DMS153 (cell line): ENCODE data around the gene CSRNP2.
"Not testable (repeated sequence)": the region's sequence is repeated elsewhere in the genome, so short reads cannot be mapped to it uniquely, and the experiment has no call there.

Source experiments
- DNase-seq: peaks from one replicate; lab custom pipeline; 2025; lab: John Stamatoyannopoulos, UW

CSRNP2 gene

DNA sequence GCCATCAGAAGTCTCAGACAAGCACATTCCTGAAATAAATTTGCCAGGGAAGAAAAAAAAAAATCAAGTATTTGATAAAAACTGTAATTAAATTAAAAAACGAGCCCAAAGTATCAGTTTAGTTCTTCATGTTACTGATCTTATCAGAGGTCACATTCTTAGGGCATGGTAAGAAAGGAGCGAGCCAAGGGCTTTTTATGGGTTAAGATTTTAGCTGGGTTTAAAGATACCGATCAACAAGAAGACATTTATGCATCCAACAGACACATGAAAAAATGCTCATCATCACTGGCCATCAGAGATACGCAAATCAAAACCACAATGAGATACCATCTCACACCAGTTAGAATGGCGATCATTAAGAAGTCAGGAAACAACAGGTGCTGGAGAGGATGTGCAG lies 5.0 kb downstream of the CSRNP2 start:
- DNase-seq = not testable (repeated sequence)

DNA sequence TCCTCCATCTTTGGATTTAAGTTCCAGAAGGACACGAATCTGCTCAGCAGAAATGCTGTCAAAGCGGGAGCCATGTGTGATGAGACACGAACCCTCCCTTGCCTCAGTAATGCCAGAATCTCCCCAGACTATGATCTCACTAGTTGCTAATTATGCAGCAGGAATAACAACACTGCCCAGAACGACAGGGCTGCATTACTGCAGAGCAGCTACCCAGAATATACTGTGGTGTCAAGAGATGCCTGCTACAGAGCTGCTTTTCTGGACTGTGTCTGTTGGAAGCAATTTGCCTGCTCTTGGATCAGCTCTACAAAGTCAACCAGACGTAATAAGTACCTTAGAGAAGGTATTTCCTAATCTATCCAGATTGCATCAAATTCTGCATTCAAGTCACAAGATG lies 5.5 kb downstream of the CSRNP2 start:
- no peak for DNase-seq

GRCh38 chr12:51076236-51076930 lies 7.0 kb downstream of the CSRNP2 start:
- DNase-seq = no peak

DNA sequence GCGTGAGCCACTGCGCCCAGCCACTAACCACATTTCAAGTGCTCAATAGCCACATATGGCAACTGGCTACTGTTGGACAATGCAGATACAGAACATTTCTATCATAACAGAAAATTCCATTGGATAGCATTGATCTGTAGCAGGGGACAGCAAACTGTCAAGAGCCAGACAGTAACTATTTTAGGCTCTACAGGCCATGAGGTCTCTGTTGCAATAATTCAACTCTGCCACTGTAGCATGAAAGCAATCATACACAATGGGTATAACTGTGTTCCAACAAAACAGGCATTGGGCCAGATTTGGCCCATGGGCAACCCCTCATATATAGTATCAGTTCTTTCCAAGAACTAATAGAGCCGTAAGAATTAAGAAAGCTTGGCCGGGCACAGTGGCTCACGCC lies 8.0 kb downstream of the CSRNP2 start:
- no peak for DNase-seq

DNA sequence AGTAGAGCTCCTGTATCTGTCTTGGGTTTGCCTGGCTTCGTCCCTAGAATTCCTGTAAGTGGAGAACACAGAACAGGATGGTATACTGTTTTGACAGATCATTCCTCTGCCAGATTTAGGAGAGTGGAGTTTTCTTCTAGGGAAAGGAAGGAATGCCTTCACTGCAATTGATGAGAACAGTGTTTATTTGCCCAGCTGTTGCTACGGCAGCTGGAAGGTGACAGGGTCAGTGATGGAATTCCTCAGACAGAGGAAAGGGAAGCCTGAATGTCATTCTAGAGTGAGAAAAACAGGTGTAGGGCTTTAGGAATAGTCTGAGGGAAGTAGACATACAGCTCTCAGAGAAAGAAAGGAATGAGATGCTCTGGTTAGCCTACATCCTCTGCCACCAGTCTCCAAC lies 11.7 kb downstream of the CSRNP2 start:
- no peak for DNase-seq

DNA sequence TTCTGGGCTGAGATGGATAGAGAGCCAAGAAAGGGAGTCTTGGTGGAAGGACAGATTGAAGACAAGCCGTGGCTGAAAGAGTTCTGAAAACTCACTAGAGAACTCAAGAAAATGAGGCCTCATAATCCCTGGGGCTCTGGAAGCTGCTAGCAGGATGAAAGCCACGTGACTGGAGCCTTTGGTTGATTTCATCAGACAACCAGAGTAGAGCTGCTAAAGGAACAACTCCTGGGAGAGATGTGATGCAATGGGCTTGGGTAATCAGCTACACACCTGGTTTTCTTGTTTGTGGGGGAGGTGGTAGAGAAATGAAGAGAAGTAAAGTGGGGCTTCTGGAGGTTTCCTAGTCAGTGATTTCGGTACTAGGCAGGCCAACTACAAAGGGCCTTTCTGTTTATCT lies 13.4 kb downstream of the CSRNP2 start:
- DNase-seq = no peak

DNA sequence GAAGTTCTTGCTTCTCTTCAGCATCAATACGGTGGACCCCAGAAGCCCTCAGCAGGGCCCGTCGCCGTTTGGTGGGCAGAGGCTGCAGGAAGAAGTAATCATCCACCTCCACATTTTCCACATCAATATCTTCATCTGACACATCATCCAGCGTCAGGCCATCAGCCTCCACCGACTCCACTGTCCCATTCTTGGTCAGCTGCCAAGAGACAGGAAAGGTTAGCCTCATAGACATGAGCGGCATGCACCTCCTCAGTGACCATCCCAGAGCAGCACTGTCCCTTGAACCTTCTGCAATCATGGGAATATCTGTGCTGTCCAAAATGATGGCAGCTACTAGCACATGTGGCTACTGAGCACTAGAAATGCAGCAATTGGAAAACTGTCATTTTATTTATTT lies 15.6 kb downstream of the CSRNP2 start:
- DNase-seq = no peak

DNA sequence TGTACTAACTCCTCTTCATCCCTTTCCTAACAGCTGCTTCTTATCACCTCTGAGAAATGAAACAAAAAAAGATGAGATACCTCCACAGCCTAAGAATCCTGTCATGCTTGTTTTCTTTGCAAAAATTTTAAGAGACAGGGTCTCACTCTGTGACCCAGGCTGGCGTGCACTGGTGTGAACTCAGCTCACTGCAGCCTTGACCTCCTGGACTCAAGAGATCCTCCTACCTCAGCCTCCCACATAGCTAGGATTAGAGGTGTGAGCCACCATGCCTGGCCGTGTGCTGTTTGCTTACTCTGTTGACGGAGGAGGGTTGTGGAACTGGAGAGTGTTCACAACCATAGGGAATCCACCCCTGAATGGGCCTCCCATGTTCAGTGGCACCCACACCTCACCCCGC lies 16.2 kb downstream of the CSRNP2 start:
- no peak for DNase-seq

DNA sequence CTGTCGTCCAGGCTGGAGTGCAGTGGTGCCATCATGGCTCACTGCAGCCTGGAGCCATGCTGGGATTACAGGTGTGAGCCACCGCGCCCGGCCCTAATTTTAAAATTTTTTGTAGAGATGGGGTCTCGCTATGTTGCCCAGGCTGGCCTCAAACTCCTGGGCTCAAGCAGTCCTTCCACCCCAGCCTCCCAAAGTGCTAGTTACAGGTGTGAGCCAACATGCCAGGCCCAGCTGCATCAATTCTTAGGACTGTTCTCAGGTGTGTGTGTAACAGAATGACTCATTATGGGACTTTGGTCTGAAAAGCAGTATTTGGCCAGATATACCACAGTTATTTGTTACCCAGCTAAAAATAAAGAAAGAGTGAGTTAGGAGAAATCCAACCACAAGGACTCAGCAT lies 17.9 kb downstream of the CSRNP2 start:
- DNase-seq = no peak

GRCh38 chr12:51062631-51063397 lies 20.6 kb downstream of the CSRNP2 start:
- no peak for DNase-seq

GRCh38 chr12:51059086-51059485 lies 24.3 kb downstream of the CSRNP2 start:
- no peak for DNase-seq

GRCh38 chr12:51056242-51056641 lies 27.2 kb downstream of the CSRNP2 start:
- no peak for DNase-seq

DNA sequence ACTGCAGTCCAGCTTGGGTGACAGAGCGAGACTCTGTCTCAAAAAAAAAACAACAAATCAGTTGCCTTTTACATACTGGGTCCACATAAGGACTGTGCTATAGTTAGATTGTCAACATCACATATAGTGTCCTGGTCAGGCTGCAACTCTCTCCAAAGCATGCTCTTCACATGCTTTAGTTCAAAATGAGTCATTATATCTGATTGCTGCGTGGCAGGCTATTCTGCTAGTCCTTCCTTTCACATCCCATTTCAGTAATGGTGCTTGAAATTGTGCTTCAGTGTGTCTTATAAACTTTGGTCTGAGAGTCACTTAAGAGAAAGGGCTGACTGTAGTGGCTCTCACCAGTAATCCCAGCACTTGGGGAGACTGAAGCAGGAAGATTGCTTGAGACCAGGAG lies 28.3 kb downstream of the CSRNP2 start:
- no peak for DNase-seq

DNA sequence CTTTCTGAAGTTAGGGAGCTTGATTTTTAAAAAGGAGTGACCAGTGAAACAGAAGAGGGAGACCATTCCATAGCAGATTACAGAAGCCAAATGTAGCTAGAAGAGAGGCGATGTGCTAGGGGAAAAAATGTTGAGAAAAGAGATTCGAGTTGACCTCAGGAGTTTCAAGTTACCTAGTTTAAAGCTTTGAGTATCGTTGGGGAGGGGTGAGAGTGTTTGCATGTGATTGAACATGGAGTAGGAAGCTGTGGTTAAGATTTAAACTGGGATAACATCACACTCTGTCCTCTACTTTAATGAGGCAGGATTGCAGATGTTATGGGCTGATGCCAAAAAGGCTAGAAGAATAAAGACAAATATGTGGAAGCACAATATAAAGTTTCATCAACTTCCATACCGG lies 31.6 kb downstream of the CSRNP2 start:
- no peak for DNase-seq

DNA sequence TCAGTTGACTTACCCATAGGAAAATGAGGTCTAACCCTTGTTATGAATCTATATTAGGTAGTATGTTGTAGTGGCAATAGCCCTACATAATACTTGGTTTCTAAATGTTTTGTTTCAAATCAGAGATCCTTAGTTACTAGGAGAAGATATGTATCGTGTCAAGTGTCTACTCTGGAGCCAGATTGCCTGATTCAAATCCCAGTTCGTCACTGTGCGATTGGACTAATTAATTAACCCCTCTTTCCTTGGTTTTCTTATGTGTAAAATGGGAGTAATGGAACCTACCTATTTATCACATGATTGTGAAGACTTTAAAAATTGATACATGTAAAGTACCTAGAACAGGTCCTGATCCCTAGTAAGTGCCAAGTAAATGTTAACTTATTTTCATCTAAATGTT lies 33.9 kb downstream of the CSRNP2 start:
- DNase-seq = no peak

DNA sequence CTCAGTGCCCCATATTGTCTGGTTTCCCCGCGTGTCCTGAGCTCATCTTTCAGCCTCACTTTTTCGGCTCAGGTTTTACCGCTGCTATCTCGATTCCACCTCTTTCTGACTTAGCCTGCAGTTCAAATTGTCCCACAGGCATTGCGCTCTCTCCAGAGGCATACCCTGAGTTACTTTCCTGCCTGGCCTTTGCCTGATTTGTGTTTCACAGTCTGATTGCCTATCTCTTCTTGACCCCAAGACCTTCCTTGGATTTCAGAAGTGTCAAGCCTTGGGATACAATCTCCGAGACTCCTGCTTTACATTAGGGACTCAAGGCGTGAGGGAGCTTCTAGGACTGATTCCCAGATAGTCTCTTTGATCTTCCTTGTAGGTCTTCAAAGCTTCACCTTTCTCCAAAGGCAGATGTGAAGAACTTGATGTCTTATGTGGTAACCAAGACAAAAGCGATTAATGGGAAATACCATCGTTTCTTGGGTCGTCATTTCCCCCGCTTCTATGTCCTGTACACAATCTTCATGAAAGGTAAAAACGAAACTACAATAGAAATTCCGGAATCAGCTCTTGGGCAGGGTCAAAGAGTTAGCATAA lies 34.6 kb downstream of the CSRNP2 start:
- no peak for DNase-seq

- peak; percentile 95 for DNase-seq
Observed at GRCh38 chr12:51047655-51048540, 35.5 kb downstream of the CSRNP2 start, which contains the start of gene LETMD1. TSS of gene LETMD1 (plus strand) at chr12:51048327. CDS start at chr12:51048357, 30 bp downstream.

GRCh38 chr12:51036279-51036678 lies 47.1 kb downstream of the CSRNP2 start:
- no peak for DNase-seq

- no peak for DNase-seq
Observed at GRCh38 chr12:51033457-51034089, 49.8 kb downstream of the CSRNP2 start.

GRCh38 chr12:51033048-51033447 lies 50.3 kb downstream of the CSRNP2 start:
- DNase-seq = no peak

DNA sequence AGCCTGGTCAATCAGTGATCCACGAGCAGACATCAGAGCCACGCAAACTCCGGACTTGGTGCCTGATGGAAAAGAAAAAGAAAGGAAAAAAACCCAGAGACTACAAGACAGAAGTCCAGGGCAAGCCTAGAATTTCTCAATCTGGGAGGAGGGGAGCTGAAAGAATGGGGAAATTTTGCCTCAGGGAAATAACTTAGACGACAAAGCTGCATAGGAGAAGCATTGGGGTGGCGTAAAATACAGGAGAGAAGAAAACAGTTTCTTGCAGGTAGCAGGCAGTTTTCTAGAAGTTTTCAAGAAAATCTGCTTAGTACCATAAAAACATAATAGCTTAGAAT lies 54.6 kb downstream of the CSRNP2 start:
- no peak for DNase-seq
